GM12875 (cell line): ENCODE results near the gene LBX2.
A peak's percentile ranks its signal among the peaks of the same experiment; 100 is the strongest.

ENCODE experiments used
- H3K4me3 ChIP-seq: one replicate; pipeline ENCODE4 v1.5.1; 2011; ENCODE audit warnings: low read depth, low read length, control low read depth
- CTCF ChIP-seq: IDR thresholded peaks from 2 replicates; pipeline ENCODE4 v1.5.1; 2011; ENCODE audit warnings: low read depth, mild to moderate bottlenecking, control low read depth, inconsistent platforms, low read length, moderate library complexity, borderline replicate concordance; ENCODE audit not compliant: insufficient read depth

LBX2 gene

GRCh38 chr2:74510272-74510671, 10.9 kb upstream of the LBX2 start:
- no peak for TF ChIP-seq CTCF
- H3K4me3 ChIP-seq, result no peak overlapping the region

GRCh38 chr2:74507926-74508520, 8.6 kb upstream of the LBX2 start:
- no peak for TF ChIP-seq CTCF
- peak overlapping the region; percentile 85 for H3K4me3 ChIP-seq

- H3K4me3 ChIP-seq, result peak within 1 kb of the TSS; percentile 85
- peak; percentile 73 for TF ChIP-seq CTCF
These were observed 7.9 kb upstream of the LBX2 start, which contains the start of gene PCGF1 for GRCh38 chr2:74507145-74507925. Gene PCGF1, minus strand, starts transcription at chr2:74507695. Its CDS starts 27 bp downstream, at chr2:74507668.

- no peak for TF ChIP-seq CTCF
- no peak overlapping the region for H3K4me3 ChIP-seq
These were observed 6.2 kb upstream of the LBX2 start for GRCh38 chr2:74505448-74506246.

- no peak for TF ChIP-seq CTCF
- H3K4me3 ChIP-seq, result no peak overlapping the region
These were observed 5.2 kb upstream of the LBX2 start for GRCh38 chr2:74504591-74504990.

- H3K4me3 ChIP-seq, result no peak overlapping the region
- no peak for TF ChIP-seq CTCF
These were observed 4.4 kb upstream of the LBX2 start for GRCh38 chr2:74503506-74504475.
